ENCODE data around the gene GSTM3.

- TF ChIP-seq CTCF (IDR thresholded peaks at IDR 0.05) = no peak
- TF ChIP-seq ZFX (IDR thresholded peaks at IDR 0.05; ENCODE audit: borderline replicate concordance) = no peak
Observed at GRCh38 chr1:109757936-109758786, 17.3 kb upstream of the GSTM3 start.

Measured in 22Rv1 (cell line).